Endothelial cell of umbilical vein (primary cell): ENCODE measurements around the gene DMD. TPM values are rescaled to one million over a fixed set of nuclear protein-coding genes. Genes with fewer than 3 reads are reported as not detected.

Source experiments
- BruUV-seq: library from RNA; stranded (reverse); fragments of 400-500 nt; replicated peaks from 2 replicates; lab custom pipeline; 2021; lab: Mats Ljungman, UMichigan
- CTCF ChIA-PET: fragments of 300-600, 350-600 bp; sonication (Branson Sonifier 250); formaldehyde crosslinking; loops from one replicate; lab custom pipeline; 2021; ENCODE audit warnings: antibody characterized with exemption, inconsistent platforms; lab: Charles Lee
- POLR2A ChIA-PET: fragments of 300-600, 350-600 bp; sonication (Branson Sonifier 250); formaldehyde crosslinking; loops from one replicate; lab custom pipeline; 2021; ENCODE audit warnings: antibody characterized with exemption, inconsistent platforms; lab: Charles Lee
- DNase-seq: peaks from one replicate; pipeline ENCODE4 v3.0.0-alpha.2; 2011; ENCODE audit warnings: low read depth, low spot score
- FAIRE-seq: peaks from 2 replicates; lab custom pipeline; 2011; peaks lifted over from hg19 to GRCh38; lab: Jason Lieb, UNC
- H2AFZ ChIP-seq: 2 replicates; pipeline ENCODE4 v1.6.0; 2012; ENCODE audit warnings: low read depth, low read length, control low read depth, inconsistent platforms
- H3K27ac ChIP-seq: 2 replicates; pipeline ENCODE4 v1.5.1; 2011; ENCODE audit warnings: low read depth, mild to moderate bottlenecking, control low read depth, low read length, moderate library complexity; ENCODE audit not compliant: insufficient read depth
- H3K27me3 ChIP-seq, 2 experiments: 2 replicates each; pipeline versions ENCODE4 v1.6.0 to v1.6.1; 2011; ENCODE audit warnings: low read length in 2 of 2, mixed read lengths in 1 of 2; ENCODE audit not compliant: control insufficient read depth in 2 of 2, insufficient read depth in 2 of 2
- H3K36me3 ChIP-seq, 2 experiments: 2 replicates in 1 of 2; 3 replicates in 1 of 2; pipeline ENCODE4 v1.5.1; 2011; ENCODE audit warnings: low read length in 2 of 2, mild to moderate bottlenecking in 1 of 2, moderate library complexity in 1 of 2; ENCODE audit not compliant: control insufficient read depth in 2 of 2, insufficient read depth in 2 of 2; ENCODE audit errors: extremely low read depth in 1 of 2
- H3K4me1 ChIP-seq: 3 replicates; pipeline ENCODE4 v1.5.1; 2011; ENCODE audit warnings: mild to moderate bottlenecking, low read length; ENCODE audit not compliant: control insufficient read depth, insufficient read depth; ENCODE audit errors: extremely low read depth
- H3K4me2 ChIP-seq: 2 replicates; pipeline ENCODE4 v1.6.1; 2011; ENCODE audit warnings: low read length, control low read depth, mixed read lengths; ENCODE audit not compliant: insufficient read depth
- H3K4me3 ChIP-seq, 3 experiments: fragments of 200-600 bp in 1 of 3; sonication (generic), shearing (Covaris generic) in 1 of 3; replicated peaks in 1 of 3; 2 replicates each; pipeline ENCODE4 v1.5.1; 2011 to 2016; ENCODE audit warnings: control low read depth in 3 of 3, low read length in 3 of 3, mild to moderate bottlenecking in 2 of 3, inconsistent platforms in 1 of 3, low read depth in 1 of 3, moderate library complexity in 1 of 3; ENCODE audit not compliant: insufficient read depth in 1 of 3
- H3K79me2 ChIP-seq: 2 replicates; pipeline ENCODE4 v1.6.0; 2012; ENCODE audit warnings: low read length, inconsistent platforms; ENCODE audit not compliant: control insufficient read depth, insufficient read depth
- H3K9ac ChIP-seq: replicated peaks from 2 replicates; pipeline ENCODE3; 2011; ENCODE audit warnings: low read length, control low read depth; ENCODE audit not compliant: insufficient read depth; ENCODE audit errors: extremely low read depth
- H3K9me1 ChIP-seq: replicated peaks from 3 replicates; pipeline ENCODE4 v1.6.0; 2011; ENCODE audit warnings: mild to moderate bottlenecking, low read length; ENCODE audit not compliant: control insufficient read depth, insufficient read depth; ENCODE audit errors: extremely low read depth
- H3K9me3 ChIP-seq: replicated peaks from 2 replicates; pipeline ENCODE4 v1.5.1; 2012; ENCODE audit warnings: low read length, inconsistent platforms; ENCODE audit not compliant: control insufficient read depth, insufficient read depth
- H4K20me1 ChIP-seq: replicated peaks from 2 replicates; pipeline ENCODE3; 2011; ENCODE audit warnings: mild to moderate bottlenecking, low read length; ENCODE audit not compliant: control insufficient read depth, insufficient read depth; ENCODE audit errors: extremely low read depth
- EZH2 ChIP-seq: IDR thresholded peaks from 2 replicates; pipeline ENCODE4 v1.6.1; 2012; ENCODE audit warnings: borderline replicate concordance, low read depth, mild to moderate bottlenecking, moderate library complexity, low read length, inconsistent platforms; ENCODE audit not compliant: severe bottlenecking
- FOS ChIP-seq: IDR thresholded peaks from 2 replicates; pipeline ENCODE4 v1.6.1; 2011; ENCODE audit warnings: mild to moderate bottlenecking, low read length, moderate library complexity, borderline replicate concordance; ENCODE audit not compliant: insufficient read depth
- GATA2 ChIP-seq: IDR thresholded peaks from 2 replicates; pipeline ENCODE4 v1.7.0; 2011; ENCODE audit warnings: low read depth, mild to moderate bottlenecking, moderate library complexity, mixed read lengths, low read length; ENCODE audit not compliant: insufficient read length, insufficient read depth
- JUN ChIP-seq: IDR thresholded peaks from 2 replicates; pipeline ENCODE4 v1.6.1; 2011; ENCODE audit warnings: borderline replicate concordance, low read depth; ENCODE audit not compliant: insufficient read length, insufficient read depth
- MYC ChIP-seq: IDR thresholded peaks from one replicate; pipeline ENCODE4 v1.6.1; 2011; ENCODE audit warnings: mild to moderate bottlenecking, low read depth, low read length
- POLR2A ChIP-seq: IDR thresholded peaks from 2 replicates; pipeline ENCODE4 v1.6.1; 2012; ENCODE audit warnings: low read depth, mild to moderate bottlenecking, control low read depth, low read length
- POLR2AphosphoS5 ChIP-seq: IDR thresholded peaks from 2 replicates; pipeline ENCODE4 v1.6.1; 2012; ENCODE audit warnings: low read depth, mild to moderate bottlenecking, control low read depth, low read length, moderate library complexity; ENCODE audit not compliant: insufficient read depth
- dilution Hi-C: fragments of 300-500 bp; cut with MboI; formaldehyde crosslinking; loops from one replicate; pipeline ENCODE4 v1.15.0; 2019; ENCODE audit warnings: low sequenced_read_pairs; ENCODE audit not compliant: extremely low pct_ligation_motif_present
- intact Hi-C: fragments of 100-400 bp; cut with micrococcal nuclease; formaldehyde crosslinking; loops from one replicate; pipeline ENCODE4 v1.10.0; 2022
- polyA plus RNA-seq, 4 experiments: library from polyadenylated mRNA; depleted of rRNA in 3 of 4; stranded (reverse) in 3 of 4; unstranded in 1 of 4; fragments of >200 nt; gene quantifications; 2 replicates each; pipeline versions ENCODE4 v1.2.1 to v1.2.3, GENCODE V29; 2011 to 2012; ENCODE audit warnings: missing spikeins in 1 of 4
- total RNA-seq: library from RNA; stranded (reverse); gene quantifications from 2 replicates; pipeline ENCODE4 v1.2.3, GENCODE V29; 2021
- TF ChIP-seq, protein P1 (sequence below), 2 donors: IDR thresholded peaks; 1 replicate in 1 of 2; 2 replicates in 1 of 2; pipeline ENCODE4 v1.5.1; 2011; ENCODE audit warnings: low read length in 2 of 2, mild to moderate bottlenecking in 2 of 2, moderate library complexity in 2 of 2, control low read depth in 1 of 2, inconsistent platforms in 1 of 2, low read depth in 1 of 2; ENCODE audit not compliant: insufficient read depth in 1 of 2; ENCODE audit errors: extremely low read depth in 1 of 2
- TF ChIP-seq, protein P2 (sequence below): IDR thresholded peaks from 2 replicates; pipeline ENCODE4 v1.6.1; 2011; ENCODE audit not compliant: insufficient read depth, insufficient read length

DMD gene
- total and polyA plus RNA-seq, 2 donors (not counting 3 experiments of a cell fraction or from before 2014, with no cell fraction given), result 7.3 to 9.0 TPM

DNA sequence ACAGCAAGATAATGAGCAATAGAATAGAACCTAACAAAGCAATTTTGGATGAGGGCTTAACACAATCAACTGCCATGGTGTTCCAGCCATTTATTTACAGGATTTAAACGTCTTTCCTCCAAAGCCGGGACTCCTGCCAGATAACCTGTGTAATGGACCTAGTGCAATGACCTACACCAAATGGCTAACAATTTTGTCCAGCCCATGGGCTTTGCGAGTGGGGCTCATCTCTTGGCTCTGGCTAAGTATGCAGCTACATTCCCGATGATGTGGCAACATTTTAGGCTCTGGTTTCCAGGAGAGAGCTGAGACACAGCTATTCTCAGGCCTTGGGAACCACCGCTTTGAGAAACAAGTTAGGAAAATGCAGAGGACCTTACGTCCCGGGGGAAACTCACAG is 1317.2 kb downstream of the DMD start:
- FAIRE-seq (no peak), DNase-seq (no peak)
- H3K9me1 ChIP-seq, result no peaks in the 10 kb centered on the region
- no peak overlapping the region for H3K27ac ChIP-seq
- H3K9ac ChIP-seq, result no peak overlapping the region
- H2AFZ ChIP-seq, result no peak overlapping the region
- intact Hi-C loops, result no loop called here
- H3K4me1 ChIP-seq, result no peaks in the 10 kb centered on the region
- H3K9me3 ChIP-seq, result no peaks in the 10 kb centered on the region
- POLR2A ChIA-PET, result no interaction called here
- TF ChIP-seq FOS (no peak), POLR2A (no peak), POLR2AphosphoS5 (no peak), MYC (no peak), GATA2 (no peak), JUN (no peak), EZH2 (no peak)
- TF ChIP-seq, protein P1, sequence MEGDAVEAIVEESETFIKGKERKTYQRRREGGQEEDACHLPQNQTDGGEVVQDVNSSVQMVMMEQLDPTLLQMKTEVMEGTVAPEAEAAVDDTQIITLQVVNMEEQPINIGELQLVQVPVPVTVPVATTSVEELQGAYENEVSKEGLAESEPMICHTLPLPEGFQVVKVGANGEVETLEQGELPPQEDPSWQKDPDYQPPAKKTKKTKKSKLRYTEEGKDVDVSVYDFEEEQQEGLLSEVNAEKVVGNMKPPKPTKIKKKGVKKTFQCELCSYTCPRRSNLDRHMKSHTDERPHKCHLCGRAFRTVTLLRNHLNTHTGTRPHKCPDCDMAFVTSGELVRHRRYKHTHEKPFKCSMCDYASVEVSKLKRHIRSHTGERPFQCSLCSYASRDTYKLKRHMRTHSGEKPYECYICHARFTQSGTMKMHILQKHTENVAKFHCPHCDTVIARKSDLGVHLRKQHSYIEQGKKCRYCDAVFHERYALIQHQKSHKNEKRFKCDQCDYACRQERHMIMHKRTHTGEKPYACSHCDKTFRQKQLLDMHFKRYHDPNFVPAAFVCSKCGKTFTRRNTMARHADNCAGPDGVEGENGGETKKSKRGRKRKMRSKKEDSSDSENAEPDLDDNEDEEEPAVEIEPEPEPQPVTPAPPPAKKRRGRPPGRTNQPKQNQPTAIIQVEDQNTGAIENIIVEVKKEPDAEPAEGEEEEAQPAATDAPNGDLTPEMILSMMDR (IDR thresholded peaks at IDR 0.05; ENCODE audit: extremely low read depth in 1 of 2, insufficient read depth in 1 of 2, low read depth in 1 of 2, low read length in 2 of 2), result no peak
- TF ChIP-seq, protein P2, sequence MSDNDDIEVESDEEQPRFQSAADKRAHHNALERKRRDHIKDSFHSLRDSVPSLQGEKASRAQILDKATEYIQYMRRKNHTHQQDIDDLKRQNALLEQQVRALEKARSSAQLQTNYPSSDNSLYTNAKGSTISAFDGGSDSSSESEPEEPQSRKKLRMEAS, result no peak
- CTCF ChIA-PET, result no interaction called here
- no peak overlapping the region for H3K4me3 ChIP-seq
- no TSS peak for BruUV-seq
- H3K27me3 ChIP-seq, result no peaks in the 10 kb centered on the region
- H3K4me2 ChIP-seq, result no peak overlapping the region
- dilution Hi-C loops, result no loop called here
- H3K36me3 ChIP-seq, result no peaks in the 10 kb centered on the region
- H4K20me1 ChIP-seq, result no peaks in the 10 kb centered on the region
- no peaks in the 10 kb centered on the region for H3K79me2 ChIP-seq
